HG02870 (cell line): Measurements from ENCODE around the gene SAP30BP.
A peak's percentile ranks its signal among the peaks of the same experiment; 100 is the strongest.

ENCODE experiments used
- ATAC-seq: cut with Tn5 transposase; IDR thresholded peaks from one replicate; pipeline ENCODE4 v1.9.1; 2021; ENCODE audit warnings: mild to moderate bottlenecking, moderate library complexity; ENCODE audit not compliant: unreplicated experiment

Gene SAP30BP

GRCh38 chr17:75646638-75646992 is 20.5 kb upstream of the SAP30BP start:
- no peak for ATAC-seq

- ATAC-seq = no peak
Measured at GRCh38 chr17:75647061-75647460, 20.1 kb upstream of the SAP30BP start.

- ATAC-seq = no peak
Measured at GRCh38 chr17:75647921-75648320, 19.2 kb upstream of the SAP30BP start.

- no peak for ATAC-seq
Measured at GRCh38 chr17:75649687-75650086, 17.5 kb upstream of the SAP30BP start.

- no peak for ATAC-seq
Measured at GRCh38 chr17:75650874-75651273, 16.3 kb upstream of the SAP30BP start.

- ATAC-seq = no peak
Measured at GRCh38 chr17:75652341-75652740, 14.8 kb upstream of the SAP30BP start.

GRCh38 chr17:75652934-75653549 is 14.1 kb upstream of the SAP30BP start:
- ATAC-seq = no peak

GRCh38 chr17:75654176-75654575 is 13.0 kb upstream of the SAP30BP start:
- ATAC-seq = no peak

GRCh38 chr17:75658237-75658636 is 8.9 kb upstream of the SAP30BP start:
- no peak for ATAC-seq

- no peak for ATAC-seq
Measured at GRCh38 chr17:75661531-75661930, 5.6 kb upstream of the SAP30BP start.

- no peak for ATAC-seq
Measured at GRCh38 chr17:75662511-75662910, 4.6 kb upstream of the SAP30BP start.

GRCh38 chr17:75664099-75664549 is 3.0 kb upstream of the SAP30BP start:
- peak; percentile 74 for ATAC-seq

GRCh38 chr17:75665981-75666380 is 1.2 kb upstream of the SAP30BP start:
- no peak for ATAC-seq

GRCh38 chr17:75667825-75668224 is 687 bp downstream of the SAP30BP start:
- ATAC-seq = no peak

GRCh38 chr17:75668489-75668888 is 1.4 kb downstream of the SAP30BP start:
- ATAC-seq = no peak

- no peak for ATAC-seq
Measured at GRCh38 chr17:75670868-75671267, 3.7 kb downstream of the SAP30BP start.

- no peak for ATAC-seq
Measured at GRCh38 chr17:75672011-75672410, 4.9 kb downstream of the SAP30BP start.

- no peak for ATAC-seq
Measured at GRCh38 chr17:75673487-75673886, 6.3 kb downstream of the SAP30BP start.

GRCh38 chr17:75676461-75676860 is 9.3 kb downstream of the SAP30BP start:
- ATAC-seq = no peak

- no peak for ATAC-seq
Measured at GRCh38 chr17:75679706-75680211, 12.6 kb downstream of the SAP30BP start.

- no peak for ATAC-seq
Measured at GRCh38 chr17:75680431-75680830, 13.3 kb downstream of the SAP30BP start.

- ATAC-seq = no peak
Measured at GRCh38 chr17:75681289-75681688, 14.2 kb downstream of the SAP30BP start.

- no peak for ATAC-seq
Measured at GRCh38 chr17:75683583-75683982, 16.4 kb downstream of the SAP30BP start.
